ENCODE data around the gene PRSS3.
"Not testable (repeated sequence)": the region's sequence is repeated elsewhere in the genome, so short reads cannot be mapped to it uniquely, and the experiment has no call there.

The PRSS3 gene

DNA sequence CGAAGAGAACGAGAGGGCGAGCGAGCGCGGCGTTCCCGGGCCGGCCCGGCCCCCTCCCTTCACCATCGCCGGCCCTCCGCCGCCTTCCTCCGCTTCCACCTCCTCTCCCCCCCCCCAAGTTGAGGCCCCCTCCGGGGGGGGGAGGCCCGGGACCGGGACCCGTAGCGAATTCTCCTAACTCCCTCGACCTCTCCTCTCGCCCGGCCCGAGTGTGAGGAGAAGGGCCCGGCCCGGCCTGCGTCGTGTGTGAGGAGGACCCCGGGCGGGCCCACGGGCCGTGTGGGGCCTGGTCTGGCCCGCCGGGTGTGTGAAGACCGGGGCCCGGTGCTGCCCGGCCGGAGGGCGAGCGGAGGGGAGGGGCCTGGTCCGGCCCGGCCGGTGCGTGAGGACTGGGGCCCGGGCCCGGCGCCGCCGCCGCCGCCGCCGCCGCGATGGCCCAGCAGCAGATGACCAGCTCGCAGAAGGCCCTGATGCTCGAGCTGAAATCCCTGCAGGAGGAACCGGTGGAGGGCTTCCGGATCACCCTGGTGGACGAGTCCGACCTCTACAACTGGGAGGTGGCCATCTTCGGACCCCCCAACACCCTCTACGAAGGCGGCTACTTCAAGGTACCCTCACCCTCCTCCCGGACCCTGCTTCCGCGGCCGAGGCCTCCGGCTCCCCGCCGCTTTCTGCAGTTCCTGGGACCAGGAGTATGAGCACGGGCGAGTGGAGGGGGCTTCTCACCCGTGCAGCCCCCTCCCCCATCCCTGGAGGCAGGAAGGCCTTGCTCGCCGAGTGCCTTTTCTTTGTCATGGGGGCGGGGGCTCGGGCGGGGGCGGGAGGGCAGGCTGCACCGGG is 22.2 kb downstream of the PRSS3 start:
- no peak for DNase-seq (ENCODE audit: extremely low read depth in 1 of 2, low read depth in 1 of 2)

GRCh38 chr9:33818167-33818846 is 22.9 kb downstream of the PRSS3 start:
- peak in 1 of 2 donors; percentile 7 for DNase-seq (ENCODE audit: extremely low read depth in 1 of 2, low read depth in 1 of 2)

- no peak for DNase-seq (ENCODE audit: extremely low read depth in 1 of 2, low read depth in 1 of 2)
Measured at GRCh38 chr9:33818847-33819500, 23.6 kb downstream of the PRSS3 start.

GRCh38 chr9:33820231-33820745 is 24.9 kb downstream of the PRSS3 start:
- DNase-seq (ENCODE audit: extremely low read depth in 1 of 2, low read depth in 1 of 2) = no peak

GRCh38 chr9:33823801-33824200 is 28.4 kb downstream of the PRSS3 start:
- no peak for DNase-seq (ENCODE audit: extremely low read depth in 1 of 2, low read depth in 1 of 2)

- not testable (repeated sequence) for DNase-seq (ENCODE audit: extremely low read depth in 1 of 2, low read depth in 1 of 2)
Measured at GRCh38 chr9:33827285-33827684, 31.9 kb downstream of the PRSS3 start.

GRCh38 chr9:33829641-33830230 is 34.4 kb downstream of the PRSS3 start:
- not testable (repeated sequence) for DNase-seq (ENCODE audit: extremely low read depth in 1 of 2, low read depth in 1 of 2)

GRCh38 chr9:33835625-33836260 is 40.4 kb downstream of the PRSS3 start:
- DNase-seq (ENCODE audit: extremely low read depth in 1 of 2, low read depth in 1 of 2) = no peak

DNA sequence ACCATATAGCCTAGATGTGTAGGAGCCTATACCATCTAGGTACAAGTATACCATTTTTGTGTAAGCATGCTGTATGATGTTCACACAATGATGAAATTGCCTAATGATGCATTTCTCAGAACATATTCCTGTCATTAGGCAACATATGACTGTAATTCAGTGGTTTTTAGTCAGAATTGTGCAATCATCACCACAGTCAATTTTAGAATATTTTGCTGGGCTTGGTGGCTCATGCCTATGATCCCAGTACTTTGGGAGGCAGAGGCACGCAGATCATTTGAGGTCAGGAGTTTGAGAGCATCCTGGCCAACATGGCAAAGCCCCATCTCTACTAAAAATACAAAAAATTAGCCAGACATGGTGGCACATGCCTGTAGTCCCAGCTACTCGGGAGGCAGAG is 40.9 kb downstream of the PRSS3 start:
- not testable (repeated sequence) for DNase-seq (ENCODE audit: extremely low read depth in 1 of 2, low read depth in 1 of 2)

DNA sequence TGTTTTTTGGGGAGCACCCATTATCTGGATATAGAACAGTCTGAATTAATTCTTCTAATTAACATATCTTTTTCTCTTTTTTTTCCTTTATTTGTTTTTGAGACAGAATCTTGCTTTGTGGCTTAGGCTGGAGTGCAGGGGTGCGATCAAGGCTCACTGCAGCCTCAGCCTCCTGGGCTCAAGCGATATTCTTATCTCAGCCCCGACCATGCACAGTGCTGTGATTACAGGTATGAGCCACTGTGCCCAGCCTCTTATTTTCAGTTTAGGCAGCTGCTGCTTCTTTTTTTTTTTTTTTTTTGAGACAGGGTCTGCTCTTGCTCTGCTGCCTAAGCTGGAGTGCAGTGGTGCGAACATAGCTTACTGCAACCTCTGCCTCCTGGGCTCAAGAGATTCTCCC is 41.8 kb downstream of the PRSS3 start:
- DNase-seq (ENCODE audit: extremely low read depth in 1 of 2, low read depth in 1 of 2) = no peak

GRCh38 chr9:33840381-33840780 is 45.0 kb downstream of the PRSS3 start:
- DNase-seq (ENCODE audit: extremely low read depth in 1 of 2, low read depth in 1 of 2) = no peak

- no peak for DNase-seq (ENCODE audit: extremely low read depth in 1 of 2, low read depth in 1 of 2)
Measured at GRCh38 chr9:33843312-33843961, 48.1 kb downstream of the PRSS3 start.

DNA sequence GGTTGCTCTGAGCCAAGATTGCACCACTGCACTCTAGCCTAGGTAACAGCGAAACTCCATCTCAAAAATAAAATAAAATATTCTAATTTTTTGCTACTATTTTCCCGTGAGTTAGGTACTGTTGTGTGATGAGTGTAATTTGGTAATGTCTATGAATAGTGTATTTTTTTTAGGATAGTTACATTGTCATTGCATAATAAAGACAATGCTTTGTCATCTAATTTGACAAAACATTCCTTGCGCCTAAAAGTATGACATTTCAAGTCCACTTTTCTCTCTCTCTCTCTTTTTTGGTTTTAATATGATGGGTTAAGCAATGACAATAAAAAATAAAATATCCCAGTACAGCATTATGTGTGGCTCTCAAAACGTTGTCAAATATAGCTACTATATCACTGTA is 50.9 kb downstream of the PRSS3 start:
- no peak for DNase-seq (ENCODE audit: extremely low read depth in 1 of 2, low read depth in 1 of 2)

GRCh38 chr9:33847894-33848205 is 52.5 kb downstream of the PRSS3 start:
- DNase-seq (ENCODE audit: extremely low read depth in 1 of 2, low read depth in 1 of 2) = not testable (repeated sequence)
